Measurements from ENCODE around the gene MARCHF7. TPM values are rescaled to one million over a fixed set of nuclear protein-coding genes. Genes with fewer than 3 reads are reported as not detected.

Gene MARCHF7
- total and polyA plus RNA-seq, 2 of the 8 experiments (the other 6 are each of a cell fraction or from before 2014, with no cell fraction given), result 18.3 to 116 TPM

DNA sequence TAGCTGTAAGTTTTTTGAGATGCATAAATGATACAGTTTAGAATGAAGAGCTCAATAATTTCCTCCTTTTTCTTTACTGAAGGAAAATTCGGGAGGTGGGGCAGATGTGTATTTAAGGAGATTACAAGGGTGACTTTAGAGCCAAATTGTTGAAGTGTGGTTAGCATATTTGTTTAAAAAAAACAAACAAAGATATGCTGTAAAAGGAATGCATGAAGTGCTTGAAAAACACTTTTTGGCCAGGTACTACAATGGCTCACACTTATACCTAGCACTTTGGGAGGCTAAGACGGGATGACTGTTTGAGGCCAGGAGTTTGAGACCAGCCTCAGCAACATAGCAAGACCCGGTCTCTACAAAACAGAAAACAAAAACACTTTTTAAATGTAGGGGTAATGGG, 47.3 kb downstream of the MARCHF7 start:
- Histone ChIP-seq H3K79me2 (ENCODE audit: control insufficient read depth in 1 of 2, insufficient read depth in 2 of 2, low read length in 2 of 2) (peaks cover 0 to 24% of the 10 kb centered on the region in 2 experiments; a peak in 3 of 4 replicates), H4K5ac (ENCODE audit: insufficient read length, low read depth, low read length) (no peak overlapping the region), H3K9me3 (ENCODE audit: insufficient read depth in 2 of 2, low read depth in 1 of 2, low read length in 1 of 2) (no peaks in the 10 kb centered on the region), H2BK120ac (replicated peaks; ENCODE audit: low read depth, low read length) (no peak overlapping the region), H3K27ac (ENCODE audit: low read depth, low read length) (no peak overlapping the region), H2BK12ac (ENCODE audit: low read depth, low read length) (no peak overlapping the region), H4K91ac (replicated peaks; ENCODE audit: insufficient read length, low read length) (no peak overlapping the region), H3K14ac (ENCODE audit: insufficient read length) (no peak overlapping the region), H3K79me1 (ENCODE audit: low read depth, low read length) (no peaks in the 10 kb centered on the region; the same call in 1 of the 2 replicates), H3K56ac (replicated peaks; ENCODE audit: insufficient read length, low read depth, low read length) (no peak overlapping the region), H3K9ac (replicated peaks in 1 of 4; ENCODE audit: extremely low read depth in 1 of 4, low read depth in 3 of 4, low read length in 3 of 4) (no peak overlapping the region), H2BK5ac (ENCODE audit: low read depth, low read length) (no peak overlapping the region), H3K4me2 (ENCODE audit: insufficient read depth in 1 of 2, low read depth in 2 of 2, low read length in 2 of 2) (no peak overlapping the region), H3K23ac (ENCODE audit: insufficient read length) (no peak overlapping the region), H3K4me3 (ENCODE audit: extremely low read depth in 1 of 4, insufficient read depth in 2 of 4, low read depth in 3 of 4, low read length in 4 of 4) (no peak overlapping the region), H3K36me3 (ENCODE audit: control insufficient read depth in 2 of 4, insufficient read depth in 4 of 4, low read length in 3 of 4) (peaks cover 9 to 76% (median 30%) of the 10 kb centered on the region in 4 experiments), H4K8ac (ENCODE audit: extremely low read depth, insufficient read depth, low read length) (no peak overlapping the region), H3K18ac (ENCODE audit: extremely low read depth, low read length) (no peak overlapping the region), H2BK20ac (ENCODE audit: low read length) (no peak overlapping the region), H3K4ac (replicated peaks; ENCODE audit: insufficient read length, low read depth, low read length) (no peak overlapping the region), H2AFZ (ENCODE audit: low read length) (no peak overlapping the region), H2AK5ac (ENCODE audit: low read depth, low read length) (no peak overlapping the region), H4K20me1 (replicated peaks in 1 of 2; ENCODE audit: control insufficient read depth in 1 of 2, insufficient read depth in 2 of 2, low read length in 2 of 2) (peaks cover 2 to 5% of the 10 kb centered on the region in 2 experiments), H3K27me3 (replicated peaks in 1 of 4; ENCODE audit: control insufficient read depth in 3 of 4, extremely low read depth in 1 of 4, insufficient read depth in 3 of 4, low read length in 3 of 4) (no peaks in the 10 kb centered on the region), H2BK15ac (ENCODE audit: low read length) (no peak overlapping the region), H3K23me2 (ENCODE audit: low read depth, low read length) (no peaks in the 10 kb centered on the region; the same call in 1 of the 2 replicates), H3K4me1 (replicated peaks in 1 of 4; ENCODE audit: control insufficient read depth in 3 of 4, insufficient read depth in 4 of 4, low read length in 3 of 4) (no peaks in the 10 kb centered on the region)
- ChIA-PET POLR2A (ENCODE audit: partially characterized antibody) (interaction anchor here (0.7 to 1.6 kb wide), 3 partner anchors 14 to 77 kb away, joined by 3 to 4 read pairs (median 3); no protein-coding TSS in a partner anchor), CTCF (ENCODE audit: partially characterized antibody) (interaction anchor here (1.0 to 1.6 kb wide), 3 partner anchors 11 to 48 kb away, joined by 3 to 6 read pairs (median 3); no protein-coding TSS in a partner anchor)
- FAIRE-seq (no peak), DNase-seq (ENCODE audit: low read depth in 1 of 2, low spot score in 2 of 2) (no peak)
- 95% methylated on average over 3 of the region's 3 CpGs; no CpG with 5 or more reads in 1 of the 2 experiments for WGBS, 2 experiments (ENCODE audit: extremely low coverage in 1 of 2, insufficient coverage in 1 of 2, insufficient read length in 1 of 2, insufficient replicate concordance in 2 of 2, low coverage in 1 of 2, low lambda C conversion rate in 2 of 2, missing lambda C conversion rate in 1 of 2)
- no peak for TF ChIP-seq BRCA1 (IDR thresholded peaks at IDR 0.05; ENCODE audit: low read depth, low read length)
- no peak for TF ChIP-seq RXRA (IDR thresholded peaks at IDR 0.05; ENCODE audit: insufficient read depth, low read depth, low read length)
- no peak for TF ChIP-seq MAFK (IDR thresholded peaks at IDR 0.05; ENCODE audit: low read depth, low read length)

All from H1 (cell line).